ENCODE data around the gene PCDH9. TPM values are rescaled to one million over a fixed set of nuclear protein-coding genes. Genes with fewer than 3 reads are reported as not detected.

Gene PCDH9
- total RNA-seq, 4 donors from 2014 or later: 0.37 to 2.4 (median 1.5) TPM

- H3K4me1 ChIP-seq: no peaks in the 10 kb centered on the region
- intact Hi-C loops (cut with DNase I; ENCODE audit: low total_unique reads) (no loop called here), in situ Hi-C loops (cut with MboI; ENCODE audit: low pct_ligation_motif_present in 1 of 4, low pct_unique_long_range_greater_than_20kb in 1 of 4, low sequenced_read_pairs in 3 of 4) (no loop called here)
- H3K9me3 ChIP-seq: no peaks in the 10 kb centered on the region
- no peak overlapping the region for H3K4me3 ChIP-seq
- H3K36me3 ChIP-seq: no peaks in the 10 kb centered on the region
- no peaks in the 10 kb centered on the region for H3K27me3 ChIP-seq
- no peak for DNase-seq
- 86 to 100% methylated on average over 1 of the region's 1 CpG for WGBS, 2 donors (ENCODE audit: low coverage in 1 of 2)
- TF ChIP-seq EP300 (IDR thresholded peaks at IDR 0.05; ENCODE audit: low read depth): no peak
- no peak for TF ChIP-seq POLR2A (IDR thresholded peaks at IDR 0.05)
- TF ChIP-seq, protein P1, sequence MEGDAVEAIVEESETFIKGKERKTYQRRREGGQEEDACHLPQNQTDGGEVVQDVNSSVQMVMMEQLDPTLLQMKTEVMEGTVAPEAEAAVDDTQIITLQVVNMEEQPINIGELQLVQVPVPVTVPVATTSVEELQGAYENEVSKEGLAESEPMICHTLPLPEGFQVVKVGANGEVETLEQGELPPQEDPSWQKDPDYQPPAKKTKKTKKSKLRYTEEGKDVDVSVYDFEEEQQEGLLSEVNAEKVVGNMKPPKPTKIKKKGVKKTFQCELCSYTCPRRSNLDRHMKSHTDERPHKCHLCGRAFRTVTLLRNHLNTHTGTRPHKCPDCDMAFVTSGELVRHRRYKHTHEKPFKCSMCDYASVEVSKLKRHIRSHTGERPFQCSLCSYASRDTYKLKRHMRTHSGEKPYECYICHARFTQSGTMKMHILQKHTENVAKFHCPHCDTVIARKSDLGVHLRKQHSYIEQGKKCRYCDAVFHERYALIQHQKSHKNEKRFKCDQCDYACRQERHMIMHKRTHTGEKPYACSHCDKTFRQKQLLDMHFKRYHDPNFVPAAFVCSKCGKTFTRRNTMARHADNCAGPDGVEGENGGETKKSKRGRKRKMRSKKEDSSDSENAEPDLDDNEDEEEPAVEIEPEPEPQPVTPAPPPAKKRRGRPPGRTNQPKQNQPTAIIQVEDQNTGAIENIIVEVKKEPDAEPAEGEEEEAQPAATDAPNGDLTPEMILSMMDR (IDR thresholded peaks at IDR 0.05): no peak
- no peak for TF ChIP-seq POLR2AphosphoS5 (IDR thresholded peaks at IDR 0.05)
- H3K27ac ChIP-seq: no peak overlapping the region
Observed at GRCh38 chr13:66974889-66975288, 255.2 kb downstream of the PCDH9 start.

DNA sequence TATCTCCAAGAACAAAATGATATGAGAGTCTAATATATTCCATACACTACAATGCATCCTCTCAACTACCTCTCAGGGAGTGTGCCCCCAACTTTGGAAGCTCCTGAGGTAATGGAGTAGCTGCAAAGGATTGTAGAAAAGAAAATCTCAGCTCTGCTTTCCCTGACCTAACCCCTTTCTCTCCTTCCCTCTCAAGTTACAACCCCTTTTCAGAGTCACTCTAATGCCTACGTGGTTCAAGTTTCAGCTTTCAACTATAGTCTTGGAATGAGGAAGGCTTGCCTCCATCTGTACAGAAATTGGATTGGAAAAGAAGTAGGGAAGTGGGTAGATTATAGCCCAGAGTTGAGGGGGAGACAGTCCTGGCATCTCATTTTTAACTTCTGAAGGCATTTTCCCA, 256.0 kb downstream of the PCDH9 start:
- TF ChIP-seq EP300 (IDR thresholded peaks at IDR 0.05; ENCODE audit: low read depth) (no peak), POLR2A (IDR thresholded peaks at IDR 0.05) (no peak), POLR2AphosphoS5 (IDR thresholded peaks at IDR 0.05) (no peak)
- TF ChIP-seq, protein P1 (IDR thresholded peaks at IDR 0.05): no peak
- H3K4me1 ChIP-seq: no peaks in the 10 kb centered on the region
- H3K27ac ChIP-seq: no peak overlapping the region
- WGBS, 2 donors (ENCODE audit: low coverage in 1 of 2): 43% methylated on average over 1 of the region's 1 CpG; no CpG with 5 or more reads in 1 of the 2 donors
- H3K27me3 ChIP-seq: no peaks in the 10 kb centered on the region
- no peak for DNase-seq
- no peak overlapping the region for H3K4me3 ChIP-seq
- in situ Hi-C loops (cut with MboI; ENCODE audit: low pct_ligation_motif_present in 1 of 4, low pct_unique_long_range_greater_than_20kb in 1 of 4, low sequenced_read_pairs in 3 of 4) (no loop called here), intact Hi-C loops (cut with DNase I; ENCODE audit: low total_unique reads) (no loop called here)
- no peaks in the 10 kb centered on the region for H3K36me3 ChIP-seq
- H3K9me3 ChIP-seq: no peaks in the 10 kb centered on the region

- no peak overlapping the region for H3K4me3 ChIP-seq
- TF ChIP-seq, protein P1 (IDR thresholded peaks at IDR 0.05): no peak
- TF ChIP-seq POLR2AphosphoS5 (IDR thresholded peaks at IDR 0.05) (no peak), EP300 (IDR thresholded peaks at IDR 0.05; ENCODE audit: low read depth) (no peak), POLR2A (IDR thresholded peaks at IDR 0.05) (no peak)
- no peaks in the 10 kb centered on the region for H3K9me3 ChIP-seq
- DNase-seq: no peak
- intact Hi-C loops (cut with DNase I; ENCODE audit: low total_unique reads): no loop called here
- H3K27me3 ChIP-seq: no peaks in the 10 kb centered on the region
- H3K36me3 ChIP-seq: no peaks in the 10 kb centered on the region
- no peak overlapping the region for H3K27ac ChIP-seq
- WGBS, 2 donors (ENCODE audit: low coverage in 1 of 2): 81 to 83% methylated on average over 3 of the region's 3 CpGs
- in situ Hi-C loops (cut with MboI; ENCODE audit: low pct_ligation_motif_present in 1 of 4, low pct_unique_long_range_greater_than_20kb in 1 of 4, low sequenced_read_pairs in 3 of 4): no loop called here
- no peaks in the 10 kb centered on the region for H3K4me1 ChIP-seq
Observed at GRCh38 chr13:66972659-66973058, 257.5 kb downstream of the PCDH9 start.

- Histone ChIP-seq H3K9me3 (no peaks in the 10 kb centered on the region), H3K27me3 (no peaks in the 10 kb centered on the region), H3K27ac (no peak overlapping the region), H3K4me1 (no peaks in the 10 kb centered on the region), H3K36me3 (no peaks in the 10 kb centered on the region), H3K4me3 (no peak overlapping the region)
- 56 to 63% methylated on average over 2 of the region's 2 CpGs for WGBS, 2 donors (ENCODE audit: low coverage in 1 of 2)
- TF ChIP-seq, protein P1 (IDR thresholded peaks at IDR 0.05): no peak
- no peak for TF ChIP-seq POLR2A (IDR thresholded peaks at IDR 0.05)
- TF ChIP-seq POLR2AphosphoS5 (IDR thresholded peaks at IDR 0.05): no peak
- no peak for TF ChIP-seq EP300 (IDR thresholded peaks at IDR 0.05; ENCODE audit: low read depth)
- intact Hi-C loops (cut with DNase I; ENCODE audit: low total_unique reads) (no loop called here), in situ Hi-C loops (cut with MboI; ENCODE audit: low pct_ligation_motif_present in 1 of 4, low pct_unique_long_range_greater_than_20kb in 1 of 4, low sequenced_read_pairs in 3 of 4) (no loop called here)
- no peak for DNase-seq
Observed at GRCh38 chr13:66971004-66971403, 259.1 kb downstream of the PCDH9 start.
